Right cardiac atrium (tissue), 5 donors: ENCODE results near the gene HDAC7. TPM values are rescaled to one million over a fixed set of nuclear protein-coding genes. Genes with fewer than 3 reads are reported as not detected.

Experiments
- ATAC-seq, 2 donors: fragments of 200-7000 bp; cut with Tn5 transposase; one replicate each; pipeline versions ENCODE4 v1.8.0 to v1.9.1; 2020; ENCODE audit warnings: moderate library complexity in 2 of 2, mild to moderate bottlenecking in 1 of 2
- DNase-seq, 3 donors: peaks; one replicate each; pipeline ENCODE4 v3.0.0-alpha.2; 2020
- H3K27ac ChIP-seq: one replicate; pipeline ENCODE4 v1.5.1; 2013; ENCODE audit warnings: mild to moderate bottlenecking, low read length, control low read depth, moderate library complexity
- H3K27me3 ChIP-seq: one replicate; pipeline ENCODE4 v1.6.1; 2013; ENCODE audit not compliant: control insufficient read depth, insufficient read depth
- H3K4me1 ChIP-seq: one replicate; pipeline ENCODE4 v1.6.1; 2013; ENCODE audit warnings: low read length; ENCODE audit not compliant: control insufficient read depth, insufficient read depth
- H3K4me3 ChIP-seq: one replicate; pipeline ENCODE4 v1.5.1; 2013; ENCODE audit warnings: low read length, control low read depth
- H3K9me3 ChIP-seq: one replicate; pipeline ENCODE4 v1.6.1; 2013; ENCODE audit warnings: low read length; ENCODE audit not compliant: control insufficient read depth
- WGBS: extraction: QIAGEN DNeasy Blood & Tissue Kit; methylation state at CpG from one replicate; pipeline ENCODE4 v1.1.7; 2013; 5-methylcytosine and 5-hydroxymethylcytosine counted together
- intact Hi-C, 4 donors: fragments of 100-400 bp; cut with DNase I; formaldehyde crosslinking; loops; one replicate each; pipeline versions ENCODE4 v1.11.0 to v1.14.0; 2022 to 2023
- polyA plus RNA-seq: library from polyadenylated mRNA; stranded (reverse); fragments of 200-250 nt; gene quantifications from one replicate; pipeline ENCODE4 v1.2.3, GENCODE V29; 2013
- total RNA-seq, 4 donors: library from RNA; stranded (reverse); fragmentation: NEBNext Ultra II Directional; extraction: Animal tissue kit (Norgen Biotek cat#: 25700); gene quantifications; one replicate each; pipeline ENCODE4 v1.2.1, GENCODE V29; 2021
- donor health status: healthy with polysubstance abuse.
- donor health status: DM: no; HTN: yes; CAD: no.
- donor health status: DM: no; HTN: no; CAD: no.
- donor health status: DM: no; HTN: yes; CAD: no; lungs with severe emphysema.
- donor health status: DM: yes; HTN: yes; CAD: no.

Gene HDAC7
- total and polyA plus RNA-seq, 5 donors = 38.0 to 60.1 (median 49.7) TPM

GRCh38 chr12:47757364-47757839 lies 62.3 kb downstream of the HDAC7 start:
- intact Hi-C loops = no loop called here
- 50% methylated on average over 7 of the region's 7 CpGs for WGBS
- peaks cover 23% of the 10 kb centered on the region for H3K4me1 ChIP-seq
- peak overlapping the region; percentile 44 for H3K27ac ChIP-seq
- H3K27me3 ChIP-seq = no peaks in the 10 kb centered on the region
- no peak for ATAC-seq
- H3K4me3 ChIP-seq = peak overlapping the region; percentile 51
- H3K9me3 ChIP-seq = no peaks in the 10 kb centered on the region
- DNase-seq = no peak

- DNase-seq (no peak), ATAC-seq (no peak)
- intact Hi-C loops = no loop called here
- WGBS = 59% methylated on average over 12 of the region's 12 CpGs
- Histone ChIP-seq H3K4me3 (peak overlapping the region; percentile 51), H3K4me1 (peaks cover 27% of the 10 kb centered on the region), H3K27ac (peak overlapping the region; percentile 67), H3K27me3 (no peaks in the 10 kb centered on the region), H3K9me3 (no peaks in the 10 kb centered on the region)
These were observed 63.8 kb downstream of the HDAC7 start for GRCh38 chr12:47755655-47756562.

GRCh38 chr12:47754881-47755280 lies 64.8 kb downstream of the HDAC7 start:
- H3K27me3 ChIP-seq = no peaks in the 10 kb centered on the region
- ATAC-seq = no peak
- intact Hi-C loops = no loop called here
- DNase-seq = peak in 1 of 3 donors; percentile 71
- H3K27ac ChIP-seq = peak overlapping the region; percentile 44
- 56% methylated on average over 3 of the region's 3 CpGs for WGBS
- H3K4me3 ChIP-seq = no peak overlapping the region
- H3K4me1 ChIP-seq = peaks cover 27% of the 10 kb centered on the region
- H3K9me3 ChIP-seq = no peaks in the 10 kb centered on the region

GRCh38 chr12:47754126-47754525 lies 65.6 kb downstream of the HDAC7 start:
- intact Hi-C loops = no loop called here
- Histone ChIP-seq H3K9me3 (no peaks in the 10 kb centered on the region), H3K4me3 (no peak overlapping the region), H3K27me3 (no peaks in the 10 kb centered on the region), H3K27ac (peak overlapping the region; percentile 92), H3K4me1 (peaks cover 23% of the 10 kb centered on the region)
- 88% methylated on average over 4 of the region's 4 CpGs for WGBS
- no peak for DNase-seq
- no peak for ATAC-seq

- ATAC-seq = peak; percentile 85 to 89
- no peak overlapping the region for H3K4me3 ChIP-seq
- no peaks in the 10 kb centered on the region for H3K27me3 ChIP-seq
- intact Hi-C loops = no loop called here
- H3K4me1 ChIP-seq = peaks cover 23% of the 10 kb centered on the region
- 43% methylated on average over 11 of the region's 11 CpGs for WGBS
- DNase-seq = peak; percentile 81 to 93 (median 93)
- H3K27ac ChIP-seq = peak overlapping the region; percentile 92
- no peaks in the 10 kb centered on the region for H3K9me3 ChIP-seq
These were observed 66.4 kb downstream of the HDAC7 start for GRCh38 chr12:47753021-47754001.

- peak in 1 of 2 donors; percentile 4 for ATAC-seq
- Histone ChIP-seq H3K9me3 (no peaks in the 10 kb centered on the region), H3K27me3 (no peaks in the 10 kb centered on the region), H3K27ac (peak overlapping the region; percentile 92), H3K4me3 (no peak overlapping the region), H3K4me1 (peaks cover 20% of the 10 kb centered on the region)
- WGBS = 72% methylated on average over 7 of the region's 7 CpGs
- intact Hi-C loops = no loop called here
- DNase-seq = no peak
These were observed 67.2 kb downstream of the HDAC7 start for GRCh38 chr12:47752552-47752951.

GRCh38 chr12:47752121-47752520 lies 67.6 kb downstream of the HDAC7 start:
- 88% methylated on average over 4 of the region's 4 CpGs for WGBS
- ATAC-seq (no peak), DNase-seq (no peak)
- intact Hi-C loops = no loop called here
- no peaks in the 10 kb centered on the region for H3K9me3 ChIP-seq
- no peaks in the 10 kb centered on the region for H3K27me3 ChIP-seq
- H3K4me3 ChIP-seq = no peak overlapping the region
- H3K4me1 ChIP-seq = peaks cover 20% of the 10 kb centered on the region
- H3K27ac ChIP-seq = peak overlapping the region; percentile 40

- WGBS = 72% methylated on average over 9 of the region's 9 CpGs
- H3K4me3 ChIP-seq = no peak overlapping the region
- DNase-seq = no peak
- no peaks in the 10 kb centered on the region for H3K27me3 ChIP-seq
- intact Hi-C loops = no loop called here
- H3K9me3 ChIP-seq = no peaks in the 10 kb centered on the region
- H3K4me1 ChIP-seq = peaks cover 20% of the 10 kb centered on the region
- no peak for ATAC-seq
- H3K27ac ChIP-seq = no peak overlapping the region
These were observed 68.1 kb downstream of the HDAC7 start for GRCh38 chr12:47751561-47751960.

- no peaks in the 10 kb centered on the region for H3K27me3 ChIP-seq
- H3K9me3 ChIP-seq = no peaks in the 10 kb centered on the region
- H3K4me1 ChIP-seq = peaks cover 20% of the 10 kb centered on the region
- ATAC-seq (no peak), DNase-seq (no peak)
- H3K4me3 ChIP-seq = no peak overlapping the region
- H3K27ac ChIP-seq = no peak overlapping the region
- WGBS = 85% methylated on average over 19 of the region's 19 CpGs
- intact Hi-C loops = no loop called here
These were observed 68.7 kb downstream of the HDAC7 start for GRCh38 chr12:47750916-47751470.

- Histone ChIP-seq H3K9me3 (no peaks in the 10 kb centered on the region), H3K4me1 (peaks cover 16% of the 10 kb centered on the region), H3K27me3 (no peaks in the 10 kb centered on the region), H3K27ac (no peak overlapping the region), H3K4me3 (no peak overlapping the region)
- intact Hi-C loops = no loop called here
- no peak for DNase-seq
- 86% methylated on average over 10 of the region's 10 CpGs for WGBS
- ATAC-seq = no peak
These were observed 69.4 kb downstream of the HDAC7 start for GRCh38 chr12:47750229-47750798.
